Daoy (cell line): ENCODE data around the gene ZSWIM1. TPM values are rescaled to one million over a fixed set of nuclear protein-coding genes. Genes with fewer than 3 reads are reported as not detected.
A peak's percentile ranks its signal among the peaks of the same experiment; 100 is the strongest.

Experiments
- DNase-seq: peaks from one replicate; pipeline ENCODE4 v3.0.0-alpha.2; 2015; ENCODE audit warnings: low read depth
- total RNA-seq: library from RNA; depleted of rRNA; stranded (reverse); fragments of >200 nt; shearing (Covaris generic); gene quantifications from 2 replicates; pipeline ENCODE4 v1.2.3, GENCODE V29; 2014

ZSWIM1 gene
- total RNA-seq, 1 experiment from 2014 or later, result 5.9 TPM

GRCh38 chr20:45908084-45908483 is 27.1 kb downstream of the ZSWIM1 start:
- no peak for DNase-seq

- no peak for DNase-seq
Measured at GRCh38 chr20:45909336-45909808, 28.3 kb downstream of the ZSWIM1 start.

GRCh38 chr20:45909817-45910669 is 29.0 kb downstream of the ZSWIM1 start:
- DNase-seq, result no peak

- peak; percentile 96 for DNase-seq
Measured at GRCh38 chr20:45910670-45911485, 29.9 kb downstream of the ZSWIM1 start.

- no peak for DNase-seq
Measured at GRCh38 chr20:45911486-45912343, 30.7 kb downstream of the ZSWIM1 start, which contains the start of gene PLTP. PLTP (minus strand) TSS chr20:45912155; CDS start chr20:45911452, 703 bp downstream.

GRCh38 chr20:45912344-45912682 is 31.3 kb downstream of the ZSWIM1 start:
- no peak for DNase-seq

GRCh38 chr20:45913116-45913515 is 32.1 kb downstream of the ZSWIM1 start:
- DNase-seq, result no peak

GRCh38 chr20:45917790-45918141 is 36.7 kb downstream of the ZSWIM1 start:
- no peak for DNase-seq

- no peak for DNase-seq
Measured at GRCh38 chr20:45918182-45918737, 37.2 kb downstream of the ZSWIM1 start.

- DNase-seq, result no peak
Measured at GRCh38 chr20:45918779-45919537, 37.9 kb downstream of the ZSWIM1 start.

GRCh38 chr20:45919542-45920399 is 38.7 kb downstream of the ZSWIM1 start:
- peak; percentile 50 for DNase-seq

- no peak for DNase-seq
Measured at GRCh38 chr20:45920462-45921336, 39.7 kb downstream of the ZSWIM1 start.

- DNase-seq, result no peak
Measured at GRCh38 chr20:45921337-45922189, 40.5 kb downstream of the ZSWIM1 start.

- DNase-seq, result no peak
Measured at GRCh38 chr20:45924391-45925261, 43.6 kb downstream of the ZSWIM1 start.

- DNase-seq, result no peak
Measured at GRCh38 chr20:45925821-45926506, 44.9 kb downstream of the ZSWIM1 start.

- no peak for DNase-seq
Measured at GRCh38 chr20:45926731-45927070, 45.7 kb downstream of the ZSWIM1 start.
